Esophagus muscularis mucosa (tissue), 3 donors: ENCODE results near the gene KRT77.

Source experiments
- POLR2A ChIP-seq: fragments of 450-650 bp; IDR thresholded peaks from one replicate; pipeline ENCODE4 v1.6.1; 2017; ENCODE audit warnings: antibody characterized with exemption, moderate library complexity, mild to moderate bottlenecking, low read depth
- POLR2AphosphoS5 ChIP-seq, 2 donors: sonication (generic); formaldehyde crosslinking; IDR thresholded peaks; one replicate each; pipeline ENCODE4 v1.6.1; 2017; ENCODE audit warnings: antibody characterized with exemption in 2 of 2
- TF ChIP-seq, protein P1 (sequence below), 3 experiments: fragments of 200-600 bp in 2 of 3; fragments of 450-650 bp in 1 of 3; sonication (generic) in 2 of 3; IDR thresholded peaks; one replicate each; pipeline ENCODE4 v1.5.1; 2017 to 2019; ENCODE audit warnings: antibody characterized with exemption in 3 of 3, mild to moderate bottlenecking in 2 of 3, moderate library complexity in 1 of 3

DNA sequence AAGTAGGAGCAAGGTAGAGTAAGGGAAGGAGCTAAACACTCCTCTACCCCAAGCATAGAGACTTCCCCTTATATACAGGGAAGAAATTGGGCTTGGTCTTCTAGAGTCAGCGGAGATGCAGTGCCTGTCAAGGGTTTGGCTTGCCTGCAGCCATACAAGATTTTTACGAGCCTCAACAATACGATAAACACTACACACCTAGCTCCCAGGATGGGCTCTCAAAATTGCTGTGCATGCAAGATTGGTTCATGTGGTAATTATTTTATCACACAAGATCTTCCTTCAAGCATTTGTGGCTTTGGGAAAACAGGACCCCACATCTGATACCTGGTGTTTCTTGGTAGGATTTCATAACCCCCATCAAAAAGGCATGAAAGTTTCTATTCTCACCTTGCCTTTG is 23.0 kb downstream of the KRT77 start, which contains the start of gene KRT1:
- TF ChIP-seq, protein P1, sequence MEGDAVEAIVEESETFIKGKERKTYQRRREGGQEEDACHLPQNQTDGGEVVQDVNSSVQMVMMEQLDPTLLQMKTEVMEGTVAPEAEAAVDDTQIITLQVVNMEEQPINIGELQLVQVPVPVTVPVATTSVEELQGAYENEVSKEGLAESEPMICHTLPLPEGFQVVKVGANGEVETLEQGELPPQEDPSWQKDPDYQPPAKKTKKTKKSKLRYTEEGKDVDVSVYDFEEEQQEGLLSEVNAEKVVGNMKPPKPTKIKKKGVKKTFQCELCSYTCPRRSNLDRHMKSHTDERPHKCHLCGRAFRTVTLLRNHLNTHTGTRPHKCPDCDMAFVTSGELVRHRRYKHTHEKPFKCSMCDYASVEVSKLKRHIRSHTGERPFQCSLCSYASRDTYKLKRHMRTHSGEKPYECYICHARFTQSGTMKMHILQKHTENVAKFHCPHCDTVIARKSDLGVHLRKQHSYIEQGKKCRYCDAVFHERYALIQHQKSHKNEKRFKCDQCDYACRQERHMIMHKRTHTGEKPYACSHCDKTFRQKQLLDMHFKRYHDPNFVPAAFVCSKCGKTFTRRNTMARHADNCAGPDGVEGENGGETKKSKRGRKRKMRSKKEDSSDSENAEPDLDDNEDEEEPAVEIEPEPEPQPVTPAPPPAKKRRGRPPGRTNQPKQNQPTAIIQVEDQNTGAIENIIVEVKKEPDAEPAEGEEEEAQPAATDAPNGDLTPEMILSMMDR (IDR thresholded peaks at IDR 0.05): no peak
- TF ChIP-seq POLR2A: no peak
- no peak for TF ChIP-seq POLR2AphosphoS5 (IDR thresholded peaks at IDR 0.05)
